Measurements from ENCODE around the gene PRDM2. TPM values are rescaled to one million over a fixed set of nuclear protein-coding genes. Genes with fewer than 3 reads are reported as not detected.

PRDM2 gene
- polyA plus RNA-seq, 3 donors = 4.1 to 22.5 (median 7.6) TPM

DNA sequence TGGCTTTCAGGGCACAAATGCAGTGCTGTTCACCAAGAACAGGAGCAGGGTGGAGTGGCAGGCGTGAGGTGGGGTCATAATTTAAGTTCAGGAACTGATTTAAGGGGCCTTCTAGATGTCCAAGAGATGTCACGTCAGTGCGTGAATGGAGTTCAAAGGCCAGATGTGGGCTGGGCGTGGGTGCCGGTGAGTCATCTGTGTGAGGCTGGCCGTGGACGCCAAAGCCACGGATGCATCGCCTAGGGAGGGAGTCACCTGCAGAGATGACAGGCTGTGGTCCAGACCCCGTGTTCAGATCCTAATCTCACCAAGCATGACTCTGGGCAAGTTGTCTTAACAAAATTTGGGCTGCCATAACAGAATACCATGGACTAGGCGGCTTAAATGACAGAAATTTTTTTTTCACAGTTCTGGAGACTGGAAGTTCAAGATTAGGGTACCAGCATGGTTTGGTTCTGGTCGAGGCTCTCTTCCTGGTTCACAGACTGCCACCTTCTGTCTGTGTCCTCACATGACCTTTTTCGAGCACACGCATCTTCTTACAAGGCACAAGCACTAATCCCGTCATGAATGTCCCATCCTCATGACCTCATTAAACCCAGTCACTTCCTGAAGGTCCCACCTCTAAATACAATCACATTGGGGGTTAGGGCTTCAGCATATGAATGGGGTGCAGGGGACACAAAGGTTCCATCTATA lies 109.6 kb downstream of the PRDM2 start:
- Histone ChIP-seq H3K4me2 (replicated peaks; ENCODE audit: extremely low read depth, low read length, poor library complexity, severe bottlenecking) (no peak overlapping the region), H3K27ac (ENCODE audit: low read depth in 1 of 2, low read length in 2 of 2) (no peak overlapping the region), H3K27me3 (ENCODE audit: control insufficient read depth in 2 of 2, insufficient read depth in 2 of 2, low read length in 2 of 2) (no peaks in the 10 kb centered on the region), H3K9ac (ENCODE audit: insufficient read depth, low read length, poor library complexity, severe bottlenecking) (no peak overlapping the region), H3K4me1 (ENCODE audit: control insufficient read depth in 1 of 2, insufficient read depth in 2 of 2, low read length in 2 of 2) (no peaks in the 10 kb centered on the region), H3K4me3 (replicated peaks in 1 of 3; ENCODE audit: low read depth in 2 of 3, low read length in 3 of 3) (no peak overlapping the region), H4K20me1 (ENCODE audit: insufficient read depth, low read length) (peaks cover 52% of the 10 kb centered on the region), H3K36me3 (replicated peaks in 1 of 2; ENCODE audit: control insufficient read depth in 1 of 2, insufficient read depth in 2 of 2, low read length in 2 of 2) (peaks cover 0 to 6% of the 10 kb centered on the region in 2 donors), H2AFZ (ENCODE audit: insufficient read depth, low read depth, low read length, poor library complexity, severe bottlenecking) (no peak overlapping the region), H3K79me2 (ENCODE audit: insufficient read depth, low read length) (no peaks in the 10 kb centered on the region), H3K9me3 (replicated peaks in 1 of 2; ENCODE audit: control insufficient read depth in 1 of 2, insufficient read depth in 1 of 2, low read length in 2 of 2) (no peaks in the 10 kb centered on the region)
- intact Hi-C loops (cut with micrococcal nuclease) = loop anchor here in 1 of 2 donors (2.0 kb wide), 1 partner anchor 145 kb away; no protein-coding TSS in a partner anchor
- Mint-ChIP-seq H3K4me1 (peaks cover 6% of the 10 kb centered on the region), H3K9me3 (peaks cover 0 to 2% (median 0%) of the 10 kb centered on the region in 7 donors), H3K27me3 (ENCODE audit: low read depth in 3 of 3) (peaks cover 0 to 3% (median 2%) of the 10 kb centered on the region in 3 donors), H3K36me3 (peaks cover 21 to 28% of the 10 kb centered on the region in 2 donors), H3K4me3 (no peak overlapping the region), H3K27ac (peak overlapping the region in 4 of 7 donors; percentile 2 to 71 (median 13))
- no peak for DNase-seq
- 80% methylated on average over 12 of the region's 15 CpGs for WGBS (ENCODE audit: insufficient coverage)
- TF ChIP-seq, protein P1, sequence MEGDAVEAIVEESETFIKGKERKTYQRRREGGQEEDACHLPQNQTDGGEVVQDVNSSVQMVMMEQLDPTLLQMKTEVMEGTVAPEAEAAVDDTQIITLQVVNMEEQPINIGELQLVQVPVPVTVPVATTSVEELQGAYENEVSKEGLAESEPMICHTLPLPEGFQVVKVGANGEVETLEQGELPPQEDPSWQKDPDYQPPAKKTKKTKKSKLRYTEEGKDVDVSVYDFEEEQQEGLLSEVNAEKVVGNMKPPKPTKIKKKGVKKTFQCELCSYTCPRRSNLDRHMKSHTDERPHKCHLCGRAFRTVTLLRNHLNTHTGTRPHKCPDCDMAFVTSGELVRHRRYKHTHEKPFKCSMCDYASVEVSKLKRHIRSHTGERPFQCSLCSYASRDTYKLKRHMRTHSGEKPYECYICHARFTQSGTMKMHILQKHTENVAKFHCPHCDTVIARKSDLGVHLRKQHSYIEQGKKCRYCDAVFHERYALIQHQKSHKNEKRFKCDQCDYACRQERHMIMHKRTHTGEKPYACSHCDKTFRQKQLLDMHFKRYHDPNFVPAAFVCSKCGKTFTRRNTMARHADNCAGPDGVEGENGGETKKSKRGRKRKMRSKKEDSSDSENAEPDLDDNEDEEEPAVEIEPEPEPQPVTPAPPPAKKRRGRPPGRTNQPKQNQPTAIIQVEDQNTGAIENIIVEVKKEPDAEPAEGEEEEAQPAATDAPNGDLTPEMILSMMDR (IDR thresholded peaks at IDR 0.05) = no peak

GRCh38 chr1:13812456-13813397 lies 112.7 kb downstream of the PRDM2 start:
- H3K27ac Mint-ChIP-seq = no peak overlapping the region
- TF ChIP-seq, protein P1 (IDR thresholded peaks at IDR 0.05) = no peak
- H4K20me1 ChIP-seq (ENCODE audit: insufficient read depth, low read length) = peaks cover 32% of the 10 kb centered on the region
- no peak overlapping the region for H3K9ac ChIP-seq (ENCODE audit: insufficient read depth, low read length, poor library complexity, severe bottlenecking)
- H3K27me3 Mint-ChIP-seq (ENCODE audit: low read depth in 3 of 3) = peaks cover 0 to 2% (median 0%) of the 10 kb centered on the region in 3 donors
- H3K4me1 ChIP-seq (ENCODE audit: control insufficient read depth in 1 of 2, insufficient read depth in 2 of 2, low read length in 2 of 2) = no peaks in the 10 kb centered on the region
- intact Hi-C loops (cut with micrococcal nuclease) = loop anchor here in 1 of 2 donors (2.0 kb wide), 1 partner anchor 148 kb away; no protein-coding TSS in a partner anchor
- H3K36me3 ChIP-seq (replicated peaks in 1 of 2; ENCODE audit: control insufficient read depth in 1 of 2, insufficient read depth in 2 of 2, low read length in 2 of 2) = peaks cover 4 to 22% of the 10 kb centered on the region in 2 donors
- H3K4me3 ChIP-seq (replicated peaks in 1 of 3; ENCODE audit: low read depth in 2 of 3, low read length in 3 of 3) = no peak overlapping the region
- H3K4me3 Mint-ChIP-seq = no peak overlapping the region
- no peak overlapping the region for H3K27ac ChIP-seq (ENCODE audit: low read depth in 1 of 2, low read length in 2 of 2)
- H3K79me2 ChIP-seq (ENCODE audit: insufficient read depth, low read length) = no peaks in the 10 kb centered on the region
- H3K36me3 Mint-ChIP-seq = peaks cover 28 to 40% of the 10 kb centered on the region in 2 donors
- 97% methylated on average over 14 of the region's 20 CpGs for WGBS (ENCODE audit: insufficient coverage)
- no peak overlapping the region for H2AFZ ChIP-seq (ENCODE audit: insufficient read depth, low read depth, low read length, poor library complexity, severe bottlenecking)
- H3K9me3 Mint-ChIP-seq = peaks cover 0 to 2% (median 0%) of the 10 kb centered on the region in 7 donors
- H3K4me1 Mint-ChIP-seq = peaks cover 6% of the 10 kb centered on the region
- no peaks in the 10 kb centered on the region for H3K27me3 ChIP-seq (ENCODE audit: control insufficient read depth in 2 of 2, insufficient read depth in 2 of 2, low read length in 2 of 2)
- no peak overlapping the region for H3K4me2 ChIP-seq (replicated peaks; ENCODE audit: extremely low read depth, low read length, poor library complexity, severe bottlenecking)
- no peak for DNase-seq
- H3K9me3 ChIP-seq (replicated peaks in 1 of 2; ENCODE audit: control insufficient read depth in 1 of 2, insufficient read depth in 1 of 2, low read length in 2 of 2) = no peaks in the 10 kb centered on the region

Measured in CD14-positive monocyte (primary cell).